Testis (tissue), 3 donors: ENCODE results near the gene EPHB1. TPM values are rescaled to one million over a fixed set of nuclear protein-coding genes. Genes with fewer than 3 reads are reported as not detected.
A peak's percentile ranks its signal among the peaks of the same experiment; 100 is the strongest.

Source experiments
- DNase-seq: peaks from one replicate; pipeline ENCODE4 v3.0.0-alpha.2; 2019
- H3K27ac ChIP-seq, 2 donors: fragments of 200-600 bp; sonication (generic); one replicate each; pipeline ENCODE4 v1.5.1; 2019
- H3K27me3 ChIP-seq: fragments of 200-600 bp; sonication (generic); one replicate; pipeline ENCODE4 v1.5.1; 2019
- H3K36me3 ChIP-seq: fragments of 200-600 bp; sonication (generic); one replicate; pipeline ENCODE4 v1.5.1; 2017; ENCODE audit warnings: low read depth; ENCODE audit errors: missing control alignments
- H3K4me1 ChIP-seq: fragments of 200-600 bp; sonication (generic); one replicate; pipeline ENCODE4 v1.5.1; 2019
- H3K4me3 ChIP-seq, 2 donors: fragments of 200-600 bp; sonication (generic); one replicate each; pipeline ENCODE4 v1.5.1; 2017 to 2019
- H3K9me3 ChIP-seq: fragments of 200-600 bp; sonication (generic); one replicate; pipeline ENCODE4 v1.5.1; 2017
- CTCF ChIP-seq, 3 experiments: fragments of 450-650 bp in 2 of 3; fragments of 200-600 bp in 1 of 3; sonication (generic) in 1 of 3; IDR thresholded peaks; one replicate each; pipeline ENCODE4 v1.5.1; 2016 to 2019; ENCODE audit warnings: antibody characterized with exemption in 3 of 3, mild to moderate bottlenecking in 2 of 3, moderate library complexity in 1 of 3
- POLR2A ChIP-seq: fragments of 450-650 bp; IDR thresholded peaks from one replicate; pipeline ENCODE4 v1.6.1; 2017; ENCODE audit warnings: antibody characterized with exemption, mild to moderate bottlenecking, moderate library complexity
- WGBS, 2 donors: methylation state at CpG; one replicate each; pipeline ENCODE4 v1.1.5; 2018; 5-methylcytosine and 5-hydroxymethylcytosine counted together
- intact Hi-C: fragments of 100-400 bp; cut with DNase I; formaldehyde crosslinking; loops from one replicate; pipeline ENCODE4 v1.15.1; 2023; ENCODE audit warnings: low total_unique reads
- polyA plus RNA-seq: library from polyadenylated mRNA; stranded (reverse); fragments of 350-450 nt; fragmentation: Illumina TruSeq; extraction: RNeasy Lipid Tissue Mini Kit (QIAGEN cat#74804); gene quantifications from one replicate; pipeline ENCODE4 v1.2.3, GENCODE V29; 2014; ENCODE audit warnings: low read depth, low replicate concordance; ENCODE audit not compliant: insufficient read depth
- total RNA-seq, 2 donors: library from RNA; depleted of rRNA; stranded (reverse); fragments of >200 nt; gene quantifications; one replicate each; pipeline ENCODE4 v1.2.3, GENCODE V29; 2016

EPHB1 gene
- total and polyA plus RNA-seq, 3 donors from 2014 or later, result 20.8 to 37.1 (median 31.3) TPM

- DNase-seq, result no peak
- intact Hi-C loops, result no loop called here
- Histone ChIP-seq H3K9me3 (no peaks in the 10 kb centered on the region), H3K4me1 (peaks cover 6% of the 10 kb centered on the region), H3K36me3 (no peaks in the 10 kb centered on the region), H3K27me3 (no peaks in the 10 kb centered on the region), H3K4me3 (no peak overlapping the region), H3K27ac (no peak overlapping the region)
- 81 to 86% methylated on average over 2 to 3 of the region's 3 CpGs for WGBS, 2 donors
- TF ChIP-seq POLR2A, result no peak
- TF ChIP-seq CTCF (IDR thresholded peaks at IDR 0.05), result no peak
Observed at GRCh38 chr3:134803051-134803505, 8.0 kb downstream of the EPHB1 start.

- 88 to 89% methylated on average over 4 of the region's 4 CpGs for WGBS, 2 donors
- peaks cover under 1% of the 10 kb centered on the region for H3K4me1 ChIP-seq
- H3K36me3 ChIP-seq, result no peaks in the 10 kb centered on the region
- no peak for DNase-seq
- intact Hi-C loops, result no loop called here
- H3K9me3 ChIP-seq, result no peaks in the 10 kb centered on the region
- no peaks in the 10 kb centered on the region for H3K27me3 ChIP-seq
- no peak overlapping the region for H3K27ac ChIP-seq
- H3K4me3 ChIP-seq, result no peak overlapping the region
- TF ChIP-seq POLR2A, result no peak
- TF ChIP-seq CTCF (IDR thresholded peaks at IDR 0.05), result no peak
Observed at GRCh38 chr3:134803652-134804051, 8.6 kb downstream of the EPHB1 start.

- H3K27ac ChIP-seq, result no peak overlapping the region
- TF ChIP-seq CTCF (IDR thresholded peaks at IDR 0.05), result no peak
- no peak for TF ChIP-seq POLR2A
- H3K27me3 ChIP-seq, result no peaks in the 10 kb centered on the region
- WGBS, 2 donors, result 77 to 81% methylated on average over 14 of the region's 14 CpGs
- H3K4me3 ChIP-seq, result no peak overlapping the region
- no peaks in the 10 kb centered on the region for H3K36me3 ChIP-seq
- no peaks in the 10 kb centered on the region for H3K9me3 ChIP-seq
- intact Hi-C loops, result no loop called here
- H3K4me1 ChIP-seq, result peaks cover 6% of the 10 kb centered on the region
- no peak for DNase-seq
Observed at GRCh38 chr3:134804508-134805480, 9.7 kb downstream of the EPHB1 start.

- DNase-seq, result peak; percentile 63
- 53 to 60% methylated on average over 6 of the region's 6 CpGs for WGBS, 2 donors
- intact Hi-C loops, result no loop called here
- TF ChIP-seq POLR2A (no peak), CTCF (IDR thresholded peaks at IDR 0.05) (peak in 1 of 3 experiments; percentile 20)
- no peaks in the 10 kb centered on the region for H3K27me3 ChIP-seq
- H3K4me1 ChIP-seq, result peaks cover 7% of the 10 kb centered on the region
- H3K36me3 ChIP-seq, result no peaks in the 10 kb centered on the region
- H3K4me3 ChIP-seq, result no peak overlapping the region
- no peak overlapping the region for H3K27ac ChIP-seq
- no peaks in the 10 kb centered on the region for H3K9me3 ChIP-seq
Observed at GRCh38 chr3:134807189-134807588, 12.1 kb downstream of the EPHB1 start.
